Stimulated activated CD8-positive, alpha-beta memory T cell treated with anti-CD3 and anti-CD28 coated beads, Interleukin-2, amount 100 ng/mL, for 48 hours (primary cell): ENCODE measurements around the gene INPP5F.
"Not testable (repeated sequence)": the region's sequence is repeated elsewhere in the genome, so short reads cannot be mapped to it uniquely, and the experiment has no call there.

Experiments
- DNase-seq, 2 donors: peaks; one replicate each; pipeline ENCODE4 v3.0.0-alpha.2; 2020; ENCODE audit warnings: low read depth in 2 of 2

INPP5F gene

DNA sequence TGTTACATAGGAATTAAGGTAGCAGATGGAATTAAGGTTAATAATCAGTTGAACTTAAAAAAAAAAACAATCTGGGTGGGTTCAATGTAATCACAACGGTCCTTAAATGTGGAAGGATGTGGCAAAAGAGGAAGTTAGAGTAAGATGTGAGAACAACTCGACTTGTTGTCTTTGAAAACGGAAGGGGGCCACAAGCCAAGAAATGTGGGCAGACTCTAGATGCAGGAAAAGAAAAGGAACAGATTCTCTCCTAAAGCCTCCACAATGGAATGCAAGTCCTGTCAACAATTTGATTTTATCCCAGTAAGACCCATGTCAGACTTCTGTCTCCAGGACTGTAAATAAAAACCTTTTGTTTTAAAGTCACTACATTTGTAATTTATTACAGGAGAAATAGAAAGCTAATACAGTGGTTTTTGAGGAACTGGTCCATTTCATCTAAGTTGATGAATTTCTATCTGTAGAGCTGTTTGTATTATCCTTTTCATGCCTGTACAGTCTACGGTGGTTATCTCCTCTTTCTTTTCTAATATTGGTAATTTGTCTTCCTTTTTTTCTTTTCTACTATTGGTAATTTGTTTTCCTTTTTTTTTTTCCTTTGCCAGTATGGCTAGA lies 138.2 kb downstream of the INPP5F start:
- no peak for DNase-seq

DNA sequence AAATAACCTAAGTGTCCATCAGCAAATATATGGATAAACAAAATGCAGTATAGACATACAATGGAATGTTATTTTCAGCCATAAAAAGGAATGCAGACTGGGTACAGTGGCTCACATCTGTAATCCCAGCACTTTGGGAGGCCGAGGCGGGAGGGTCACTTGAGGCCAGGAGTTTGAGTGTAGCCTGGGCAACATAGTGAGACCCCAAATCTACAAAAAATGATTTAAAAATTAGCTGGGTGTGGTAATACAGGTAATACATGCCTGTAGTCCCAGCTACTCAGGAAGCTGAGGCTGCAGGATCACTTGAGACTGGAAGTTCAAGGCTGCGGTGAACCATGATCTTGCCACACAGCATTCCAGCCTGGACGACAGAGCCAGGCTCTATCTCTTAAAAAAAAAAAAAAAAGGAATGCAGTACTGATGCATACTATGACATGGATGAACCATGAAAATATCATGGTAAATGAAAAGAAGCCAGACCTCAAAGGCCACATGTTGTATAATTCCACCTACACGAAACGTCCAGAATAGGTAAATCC lies 139.9 kb downstream of the INPP5F start:
- no peak for DNase-seq

DNA sequence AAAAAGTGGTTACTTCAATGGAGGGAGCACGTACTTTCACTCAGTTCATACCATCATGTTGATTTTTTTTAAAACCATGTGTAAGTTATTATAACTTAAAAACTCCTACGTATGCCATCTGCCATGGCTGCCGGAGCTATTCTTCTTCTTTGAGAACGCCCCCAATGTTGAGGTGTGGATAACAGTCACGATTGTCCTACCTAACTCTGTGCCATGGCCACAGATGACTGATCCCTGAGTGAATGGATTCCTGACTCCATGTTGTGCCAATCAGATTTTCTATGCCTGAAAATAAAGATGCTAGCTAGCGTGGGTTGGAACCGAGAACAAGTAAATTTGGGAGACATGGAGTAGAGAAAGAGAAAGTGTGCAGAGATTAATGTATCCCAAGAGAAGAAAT lies 141.5 kb downstream of the INPP5F start:
- DNase-seq, result no peak

DNA sequence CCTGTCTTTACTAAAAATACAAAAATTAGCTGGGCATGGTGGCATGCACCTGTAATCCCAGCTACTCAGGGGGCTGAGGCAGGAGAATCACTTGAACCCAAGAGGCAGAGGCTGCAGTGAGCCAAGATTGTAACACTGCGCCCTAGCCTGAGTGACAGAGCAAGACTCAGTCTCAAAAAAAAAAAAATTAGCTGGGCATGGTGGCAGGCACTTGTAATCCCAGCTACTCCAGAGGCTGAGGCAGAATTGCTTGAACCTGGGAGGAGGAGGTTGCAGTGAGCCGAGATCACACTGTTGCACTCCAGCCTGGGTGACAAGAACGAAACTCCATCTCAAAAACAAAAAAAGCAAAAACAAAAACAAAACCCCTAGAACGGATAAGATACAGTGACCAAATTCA lies 143.5 kb downstream of the INPP5F start:
- DNase-seq, result not testable (repeated sequence)

DNA sequence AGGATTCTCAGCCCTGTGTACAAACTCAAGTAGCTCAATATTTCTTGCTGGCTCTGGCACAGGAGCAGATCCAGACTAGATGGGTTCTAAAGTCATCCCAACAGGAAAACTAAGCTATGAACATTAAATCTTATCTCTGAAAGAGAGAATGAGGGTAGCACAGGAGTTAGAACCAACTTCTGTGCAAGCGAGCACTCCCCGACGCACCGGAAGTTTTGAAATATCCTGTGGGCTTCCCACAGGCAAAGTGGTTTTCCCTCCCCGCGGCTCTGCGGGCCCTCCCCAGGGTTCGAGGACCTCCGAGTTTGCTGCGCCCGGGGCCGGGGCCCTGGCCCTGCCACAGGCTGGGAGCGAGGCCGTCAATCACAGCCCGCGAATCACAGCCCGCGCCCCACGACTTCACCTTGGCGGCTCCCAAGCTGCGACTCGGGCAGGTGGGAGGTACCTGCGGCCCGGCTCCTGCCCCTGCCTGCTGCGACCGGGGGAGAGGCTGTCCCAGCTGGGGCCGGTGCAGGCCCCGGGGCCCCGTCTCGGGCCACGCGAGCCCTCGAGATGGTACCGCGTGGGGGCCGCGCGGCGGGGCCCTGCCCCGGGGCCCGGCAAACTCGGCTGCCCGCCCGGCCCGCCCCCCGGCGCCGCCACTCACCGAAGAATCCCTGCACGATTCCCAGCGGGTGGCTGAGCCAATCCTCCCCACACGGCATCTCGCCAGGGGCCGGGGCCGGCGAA lies 146.2 kb downstream of the INPP5F start:
- DNase-seq, result peak; percentile 43 to 44

DNA sequence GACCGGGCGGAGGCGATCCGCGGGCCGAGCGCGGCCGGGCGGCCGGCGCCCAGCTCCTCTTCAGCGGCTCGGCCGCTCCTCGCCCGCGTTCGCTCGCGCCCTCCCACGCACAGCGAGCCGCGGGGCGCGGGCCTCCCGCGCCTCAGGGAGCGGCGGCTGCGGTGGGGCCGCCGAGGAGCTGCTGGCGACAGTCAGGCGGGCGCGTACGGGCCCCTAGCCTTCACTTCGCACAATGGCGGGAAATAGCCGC lies 146.7 kb downstream of the INPP5F start, which contains the start of gene MCMBP:
Gene MCMBP (minus strand): TSS at position 234 of the 250 bp plus-strand sequence. CDS start 259 bp downstream, outside the sequence.
- DNase-seq, result no peak

DNA sequence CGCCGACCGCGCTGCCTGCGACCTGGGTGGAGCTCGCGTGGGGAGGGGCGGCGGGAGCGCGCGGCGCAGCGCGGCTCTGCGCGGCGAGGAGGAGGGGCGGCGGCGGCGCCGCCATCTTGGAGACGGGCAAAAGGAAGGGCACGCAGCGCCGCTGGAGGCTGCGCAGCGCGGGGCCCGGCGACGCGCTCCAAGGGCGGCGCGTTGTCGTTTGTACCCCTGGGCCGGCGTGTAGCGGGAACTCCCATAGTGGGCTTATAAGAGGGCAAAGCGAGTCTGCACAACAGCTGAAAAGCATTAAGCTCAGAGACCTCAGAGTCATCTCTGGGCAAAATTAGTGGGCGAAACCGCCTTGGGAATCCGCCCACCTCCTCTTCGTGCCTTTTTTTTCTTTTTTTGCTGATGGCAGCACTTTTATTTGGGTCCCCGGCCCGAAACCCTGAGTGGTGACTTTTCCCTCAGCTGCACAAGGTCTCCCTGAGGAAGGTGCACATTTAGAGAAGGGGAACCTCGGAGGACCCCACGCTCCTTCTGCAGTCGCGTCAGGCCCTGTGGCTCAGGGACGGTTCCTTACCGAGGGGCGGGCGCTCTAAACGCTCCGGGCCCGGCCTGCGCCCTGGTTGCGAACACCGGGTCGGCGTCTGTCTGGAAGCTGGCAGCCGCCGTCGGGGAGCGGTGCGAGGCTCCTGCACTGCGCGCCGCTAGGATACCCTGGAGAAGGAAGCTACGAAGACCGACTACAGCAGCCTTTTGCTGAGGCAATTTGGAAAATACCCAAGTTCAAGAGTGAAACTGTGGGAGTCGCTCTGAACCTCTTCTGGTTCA lies 147.2 kb downstream of the INPP5F start:
- DNase-seq, result peak; percentile 80 to 83

DNA sequence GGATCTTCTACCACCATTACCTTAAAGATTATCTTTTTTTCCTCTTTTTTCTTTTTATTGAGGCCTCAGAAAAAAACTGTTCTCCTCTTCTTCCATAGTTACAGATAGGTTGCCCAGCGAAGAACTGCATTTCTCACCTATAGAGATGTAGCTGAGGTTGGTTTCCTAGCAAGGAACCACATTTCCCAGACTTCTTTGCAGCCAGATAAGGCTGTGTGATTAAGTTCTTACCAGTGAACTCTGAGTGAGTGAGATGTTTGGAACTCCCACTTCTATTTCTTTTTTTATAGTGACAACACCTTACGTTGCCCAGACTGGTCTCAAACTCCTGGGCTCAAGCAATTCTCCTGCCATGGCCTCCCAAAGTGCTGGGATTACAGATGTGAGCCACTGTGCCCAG lies 152.7 kb downstream of the INPP5F start:
- DNase-seq, result no peak
